Endothelial cell (in vitro differentiated cells): Measurements from ENCODE around the gene C4orf46. TPM values are rescaled to one million over a fixed set of nuclear protein-coding genes. Genes with fewer than 3 reads are reported as not detected.

ENCODE experiments used
- DNase-seq: peaks from one replicate; pipeline ENCODE4 v3.0.0; 2021; ENCODE audit warnings: low spot score
- H3K27ac Mint-ChIP-seq: one replicate; pipeline ENCODE4 v1.8.0; 2021; ENCODE audit warnings: mixed read lengths, inconsistent platforms; ENCODE audit not compliant: unreplicated experiment
- H3K27me3 Mint-ChIP-seq: one replicate; pipeline ENCODE4 v1.8.0; 2021; ENCODE audit warnings: mild to moderate bottlenecking, moderate library complexity, mixed read lengths, inconsistent platforms; ENCODE audit not compliant: unreplicated experiment
- H3K36me3 Mint-ChIP-seq: one replicate; pipeline ENCODE4 v1.8.0; 2021; ENCODE audit warnings: mild to moderate bottlenecking, low read depth, mixed read lengths, inconsistent platforms; ENCODE audit not compliant: unreplicated experiment
- H3K4me1 Mint-ChIP-seq: one replicate; pipeline ENCODE4 v1.8.0; 2021; ENCODE audit warnings: mild to moderate bottlenecking, mixed read lengths, inconsistent platforms; ENCODE audit not compliant: unreplicated experiment
- H3K4me3 Mint-ChIP-seq: one replicate; pipeline ENCODE4 v1.8.0; 2021; ENCODE audit warnings: mild to moderate bottlenecking, mixed read lengths, inconsistent platforms; ENCODE audit not compliant: unreplicated experiment
- H3K9me3 Mint-ChIP-seq: one replicate; pipeline ENCODE4 v1.8.0; 2021; ENCODE audit warnings: mixed read lengths, inconsistent platforms; ENCODE audit not compliant: unreplicated experiment
- CTCF ChIP-seq: fragments of 200-600 bp; sonication (generic); IDR thresholded peaks from one replicate; pipeline ENCODE4 v1.5.0; 2021; ENCODE audit warnings: antibody characterized with exemption; ENCODE audit not compliant: unreplicated experiment
- total RNA-seq: library from RNA; stranded (reverse); fragmentation: NEBNext Ultra II Directional; extraction: Animal tissue kit (Norgen Biotek cat#: 25700); gene quantifications from one replicate; pipeline ENCODE4 v1.2.1, GENCODE V29; 2021; ENCODE audit not compliant: unreplicated experiment

C4orf46 gene
- total RNA-seq, 1 donor from 2014 or later: 7.0 TPM

GRCh38 chr4:158656439-158656838 is 15.2 kb downstream of the C4orf46 start:
- Mint-ChIP-seq H3K27ac (peak overlapping the region; percentile 80), H3K36me3 (no peaks in the 10 kb centered on the region), H3K4me1 (peaks cover 7% of the 10 kb centered on the region), H3K4me3 (no peak overlapping the region), H3K9me3 (no peaks in the 10 kb centered on the region), H3K27me3 (no peaks in the 10 kb centered on the region)
- peak; percentile 11 for DNase-seq
- TF ChIP-seq CTCF: no peak

- TF ChIP-seq CTCF: no peak
- no peaks in the 10 kb centered on the region for H3K9me3 Mint-ChIP-seq
- no peak overlapping the region for H3K4me3 Mint-ChIP-seq
- no peak for DNase-seq
- H3K4me1 Mint-ChIP-seq: peaks cover 7% of the 10 kb centered on the region
- no peak overlapping the region for H3K27ac Mint-ChIP-seq
- no peaks in the 10 kb centered on the region for H3K36me3 Mint-ChIP-seq
- peaks cover 2% of the 10 kb centered on the region for H3K27me3 Mint-ChIP-seq
Observed at GRCh38 chr4:158652920-158653319, 18.8 kb downstream of the C4orf46 start.

GRCh38 chr4:158649111-158649680 is 22.5 kb downstream of the C4orf46 start:
- Mint-ChIP-seq H3K36me3 (no peaks in the 10 kb centered on the region), H3K9me3 (no peaks in the 10 kb centered on the region), H3K4me1 (no peaks in the 10 kb centered on the region), H3K4me3 (no peak overlapping the region), H3K27me3 (peaks cover 2% of the 10 kb centered on the region), H3K27ac (no peak overlapping the region)
- DNase-seq: no peak
- no peak for TF ChIP-seq CTCF

GRCh38 chr4:158644760-158645159 is 26.9 kb downstream of the C4orf46 start:
- no peak overlapping the region for H3K4me3 Mint-ChIP-seq
- H3K9me3 Mint-ChIP-seq: no peaks in the 10 kb centered on the region
- no peak for DNase-seq
- H3K27me3 Mint-ChIP-seq: no peaks in the 10 kb centered on the region
- no peak overlapping the region for H3K27ac Mint-ChIP-seq
- no peaks in the 10 kb centered on the region for H3K36me3 Mint-ChIP-seq
- no peaks in the 10 kb centered on the region for H3K4me1 Mint-ChIP-seq
- no peak for TF ChIP-seq CTCF

- Mint-ChIP-seq H3K9me3 (no peaks in the 10 kb centered on the region), H3K4me1 (no peaks in the 10 kb centered on the region), H3K27ac (no peak overlapping the region), H3K27me3 (no peaks in the 10 kb centered on the region), H3K36me3 (no peaks in the 10 kb centered on the region), H3K4me3 (no peak overlapping the region)
- DNase-seq: no peak
- no peak for TF ChIP-seq CTCF
Observed at GRCh38 chr4:158644356-158644755, 27.3 kb downstream of the C4orf46 start.
